Measurements from ENCODE around the gene DELE1.

Gene DELE1

GRCh38 chr5:141923448-141924313 is at the start of gene DELE1:
Gene DELE1 (plus strand): TSS chr5:141923871. CDS start chr5:141923942, 71 bp downstream.
- peak; percentile 91 for DNase-seq

GRCh38 chr5:141873933-141874261 is 49.8 kb upstream of the DELE1 start:
- DNase-seq, result no peak

- no peak for DNase-seq
Measured at GRCh38 chr5:141874262-141874964, 49.3 kb upstream of the DELE1 start.

- DNase-seq, result no peak
Measured at GRCh38 chr5:141875022-141875740, 48.5 kb upstream of the DELE1 start.

GRCh38 chr5:141875795-141876627 is 47.7 kb upstream of the DELE1 start:
- peak; percentile 50 for DNase-seq

- DNase-seq, result peak; percentile 83
Measured at GRCh38 chr5:141876628-141877355, 46.9 kb upstream of the DELE1 start.

GRCh38 chr5:141877356-141878185 is 46.1 kb upstream of the DELE1 start:
- peak; percentile 20 for DNase-seq

GRCh38 chr5:141878186-141878710 is 45.4 kb upstream of the DELE1 start, which contains the start of gene PCDH1:
Gene PCDH1 (minus strand): TSS chr5:141878410. CDS start chr5:141878262, 148 bp downstream.
- DNase-seq, result peak; percentile 19

GRCh38 chr5:141878711-141879425 is 44.8 kb upstream of the DELE1 start:
- peak; percentile 92 for DNase-seq

- DNase-seq, result no peak
Measured at GRCh38 chr5:141879426-141879759, 44.3 kb upstream of the DELE1 start.

- no peak for DNase-seq
Measured at GRCh38 chr5:141879941-141880738, 43.5 kb upstream of the DELE1 start.

GRCh38 chr5:141880961-141881801 is 42.5 kb upstream of the DELE1 start:
- DNase-seq, result no peak

- DNase-seq, result no peak
Measured at GRCh38 chr5:141881886-141882285, 41.8 kb upstream of the DELE1 start.

- DNase-seq, result peak; percentile 40
Measured at GRCh38 chr5:141882594-141883183, 41.0 kb upstream of the DELE1 start.

GRCh38 chr5:141883184-141883891 is 40.3 kb upstream of the DELE1 start:
- DNase-seq, result no peak

- DNase-seq, result no peak
Measured at GRCh38 chr5:141883892-141884318, 39.8 kb upstream of the DELE1 start.

- DNase-seq, result no peak
Measured at GRCh38 chr5:141889282-141889871, 34.3 kb upstream of the DELE1 start.
